Epithelial cell of proximal tubule (primary cell): ENCODE data around the gene SOBP. TPM values are rescaled to one million over a fixed set of nuclear protein-coding genes. Genes with fewer than 3 reads are reported as not detected.
A peak's percentile ranks its signal among the peaks of the same experiment; 100 is the strongest.

Experiments used
- DNase-seq: peaks from one replicate; pipeline ENCODE4 v3.0.0-alpha.2; 2011; ENCODE audit warnings: low read depth
- H3K4me3 ChIP-seq: 2 replicates; pipeline ENCODE4 v1.5.1; 2011; ENCODE audit warnings: low read depth, mild to moderate bottlenecking, low read length
- CTCF ChIP-seq: conservative IDR thresholded peaks from 2 replicates; pipeline ENCODE4 v1.5.1; 2012; ENCODE audit warnings: low read depth, mild to moderate bottlenecking, low read length
- total RNA-seq: library from RNA; depleted of rRNA; stranded (reverse); fragments of >200 nt; gene quantifications from 2 replicates; pipeline ENCODE4 v1.2.3, GENCODE V29; 2015

The SOBP gene
- total RNA-seq, 1 donor from 2014 or later, result 2.5 TPM

GRCh38 chr6:107536180-107536961, 46.5 kb downstream of the SOBP start:
- no peak for TF ChIP-seq CTCF
- H3K4me3 ChIP-seq, result no peak overlapping the region
- DNase-seq, result no peak

- no peak for DNase-seq
- TF ChIP-seq CTCF, result no peak
Measured at GRCh38 chr6:107537559-107537958, 47.6 kb downstream of the SOBP start.

GRCh38 chr6:107538856-107539387, 49.0 kb downstream of the SOBP start:
- no peak for DNase-seq
- no peak for TF ChIP-seq CTCF
- no peak overlapping the region for H3K4me3 ChIP-seq

More at GRCh38 chr6:107537559-107537958, 47.6 kb downstream of the SOBP start:
- no peak overlapping the region for H3K4me3 ChIP-seq

- no peak for TF ChIP-seq CTCF
- H3K4me3 ChIP-seq, result peak overlapping the region; percentile 38
- DNase-seq, result peak; percentile 82
Measured at GRCh38 chr6:107539409-107539808, 49.5 kb downstream of the SOBP start.

GRCh38 chr6:107539849-107540464, 50.0 kb downstream of the SOBP start:
- peak; percentile 47 for DNase-seq
- TF ChIP-seq CTCF, result no peak
- H3K4me3 ChIP-seq, result peak overlapping the region; percentile 38

GRCh38 chr6:107540465-107540857, 50.5 kb downstream of the SOBP start:
- DNase-seq, result no peak
- TF ChIP-seq CTCF, result no peak
- no peak overlapping the region for H3K4me3 ChIP-seq

GRCh38 chr6:107542192-107542668, 52.3 kb downstream of the SOBP start:
- no peak for TF ChIP-seq CTCF
- H3K4me3 ChIP-seq, result no peak overlapping the region
- no peak for DNase-seq
